GM21528 (cell line): Measurements from ENCODE around the gene LARP1B.
A peak's percentile ranks its signal among the peaks of the same experiment; 100 is the strongest.
"Not testable (repeated sequence)": the region's sequence is repeated elsewhere in the genome, so short reads cannot be mapped to it uniquely, and the experiment has no call there.

Experiments used
- ATAC-seq: cut with Tn5 transposase; IDR thresholded peaks from one replicate; pipeline ENCODE4 v1.9.1; 2021; ENCODE audit warnings: mild to moderate bottlenecking, moderate library complexity; ENCODE audit not compliant: unreplicated experiment, low FRiP score

The LARP1B gene

GRCh38 chr4:128134925-128135324, 73.8 kb downstream of the LARP1B start:
- ATAC-seq = no peak

DNA sequence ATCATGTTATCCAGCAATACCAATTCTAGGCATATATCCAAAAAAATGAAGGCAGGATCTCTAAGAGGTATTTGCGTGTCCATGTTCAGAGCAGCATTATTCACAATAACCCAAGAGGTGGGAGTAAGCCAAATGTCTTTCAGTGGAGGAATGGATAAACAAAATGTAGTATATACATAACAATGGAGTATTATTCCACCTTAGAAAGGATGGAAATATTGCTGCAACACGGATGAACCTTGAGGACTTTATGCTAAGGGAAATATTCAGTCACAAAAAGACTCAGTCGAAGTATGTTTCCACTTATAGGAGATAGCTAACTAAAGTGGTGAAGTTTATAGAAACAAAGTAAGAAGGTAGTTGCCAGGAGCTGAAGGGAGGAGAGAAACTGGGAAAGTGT, 74.3 kb downstream of the LARP1B start:
- no peak for ATAC-seq

DNA sequence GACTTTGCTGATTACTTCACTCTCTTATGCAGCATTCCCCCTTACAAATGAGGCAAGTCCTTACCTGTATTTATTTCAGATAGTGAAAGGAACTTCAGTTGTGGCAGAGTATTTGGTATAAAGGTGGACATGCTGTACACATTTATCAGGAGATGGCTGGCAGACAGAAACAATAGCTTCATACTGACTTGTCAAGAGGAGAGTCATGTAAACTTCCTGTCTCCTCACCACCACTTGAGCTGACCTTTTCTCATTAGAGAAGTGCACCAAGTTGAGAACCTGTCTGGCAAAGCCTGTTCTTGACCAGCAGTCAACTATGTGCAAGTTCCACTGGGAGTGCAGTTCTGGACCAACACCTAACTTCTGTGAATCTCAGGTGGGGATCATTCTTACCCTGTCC, 80.8 kb downstream of the LARP1B start:
- ATAC-seq = no peak

DNA sequence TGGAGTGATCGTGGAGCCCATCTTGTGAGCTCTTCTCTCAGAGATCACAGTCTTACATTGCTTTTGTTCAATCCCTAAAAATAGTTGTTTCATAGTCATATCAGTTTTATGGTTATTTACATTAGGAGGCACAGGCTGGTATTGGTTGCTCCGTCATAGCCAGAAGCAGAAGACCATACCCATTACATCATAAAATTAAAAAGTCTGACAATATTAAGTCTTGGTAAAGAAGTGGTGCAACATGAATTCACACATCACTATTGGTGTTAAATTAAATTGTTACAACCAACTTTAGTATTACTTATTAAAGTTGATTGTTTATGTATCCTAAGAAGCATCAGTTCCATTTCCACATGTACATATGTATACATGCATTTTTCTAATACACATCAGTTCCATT, 84.6 kb downstream of the LARP1B start:
- no peak for ATAC-seq

- ATAC-seq = no peak
Observed at GRCh38 chr4:128153800-128154199, 92.7 kb downstream of the LARP1B start.

- no peak for ATAC-seq
Observed at GRCh38 chr4:128155231-128155855, 94.2 kb downstream of the LARP1B start.

DNA sequence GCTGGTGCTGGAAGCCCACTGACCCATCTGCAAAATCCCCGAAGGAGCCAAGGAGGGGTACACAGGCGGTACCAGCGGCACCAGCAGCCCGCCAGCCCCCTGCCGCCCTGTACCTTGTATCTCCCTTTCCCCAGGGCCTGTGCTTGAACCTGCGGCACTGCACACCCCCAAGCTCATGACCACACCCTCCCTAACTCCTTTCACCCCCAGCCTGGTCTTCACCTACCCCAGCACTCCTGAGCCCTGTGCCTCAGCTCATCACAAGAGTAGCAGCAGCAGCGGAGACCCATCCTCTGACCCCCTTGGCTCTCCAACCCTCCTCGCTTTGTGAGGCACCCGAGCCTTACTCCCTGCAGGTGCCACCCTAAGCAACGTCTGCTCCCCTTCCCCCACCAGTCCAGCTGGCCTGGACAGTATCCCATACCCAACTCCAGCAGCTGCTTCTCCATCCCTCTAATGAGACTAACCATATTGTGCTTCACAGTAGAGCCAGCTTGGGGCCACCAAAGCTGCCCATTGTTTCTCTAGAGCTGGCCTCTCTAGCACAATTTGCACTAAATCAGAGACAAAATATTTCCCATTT, 94.9 kb downstream of the LARP1B start:
- no peak for ATAC-seq

GRCh38 chr4:128156472-128156871, 95.4 kb downstream of the LARP1B start:
- ATAC-seq = not testable (repeated sequence)

- no peak for ATAC-seq
Observed at GRCh38 chr4:128158894-128159293, 97.8 kb downstream of the LARP1B start.

DNA sequence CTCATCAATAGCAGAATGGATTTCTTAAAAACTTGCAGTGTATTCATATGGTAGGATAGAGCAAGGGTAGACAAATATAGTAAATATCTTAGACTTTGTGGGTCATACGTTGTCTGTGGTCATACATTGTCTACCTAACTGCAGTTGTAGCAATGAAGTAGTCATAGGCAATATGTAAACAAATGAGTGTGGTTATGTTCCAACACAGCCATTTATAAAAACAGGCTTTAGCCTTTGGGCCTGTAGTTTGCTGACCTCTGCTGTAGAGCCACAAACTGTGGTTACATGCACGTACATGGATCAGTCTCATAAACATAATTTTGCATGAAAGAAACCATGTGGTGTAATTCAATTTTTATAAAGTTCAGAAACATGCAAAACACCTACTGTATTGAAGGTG, 98.9 kb downstream of the LARP1B start:
- no peak for ATAC-seq

DNA sequence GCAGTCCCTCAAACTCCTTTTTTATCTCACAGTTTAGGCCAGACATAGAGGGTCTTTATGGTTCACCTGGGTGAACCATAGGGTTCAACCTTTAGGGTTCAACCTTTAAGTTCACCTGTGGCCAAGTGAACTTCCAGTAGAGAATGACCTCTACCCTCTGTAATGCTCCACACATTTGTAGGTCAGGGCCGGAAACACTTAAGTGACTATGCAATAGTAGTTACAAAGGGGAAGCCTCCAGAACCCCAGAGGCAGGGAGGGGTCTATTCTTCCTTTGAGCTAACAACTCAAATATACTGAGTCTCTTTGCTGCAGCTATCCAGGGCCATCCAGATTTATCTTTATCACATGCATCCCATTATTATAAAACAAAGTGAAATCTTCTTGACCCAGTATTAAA, 100.0 kb downstream of the LARP1B start:
- no peak for ATAC-seq

DNA sequence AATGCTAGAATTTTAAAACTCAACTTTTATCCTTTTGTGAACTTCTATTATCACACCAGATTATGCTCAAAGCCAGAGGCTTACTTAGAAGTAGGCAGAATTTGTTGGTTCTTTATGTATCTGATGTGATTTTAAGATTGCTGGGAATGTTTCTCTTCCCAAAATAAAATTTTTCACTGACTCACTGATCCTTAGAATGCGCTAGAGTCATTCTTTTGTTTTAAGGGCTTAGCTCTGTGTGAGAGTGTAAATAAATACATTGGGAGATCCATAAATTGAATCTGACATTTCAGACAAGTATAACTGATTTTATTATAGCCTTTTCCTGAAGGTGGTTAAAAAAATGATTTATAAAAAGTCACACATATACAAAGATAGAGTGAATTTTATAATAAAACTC, 101.3 kb downstream of the LARP1B start:
- ATAC-seq = no peak

- no peak for ATAC-seq
Observed at GRCh38 chr4:128163177-128164117, 102.3 kb downstream of the LARP1B start.

GRCh38 chr4:128166982-128167381, 105.9 kb downstream of the LARP1B start:
- no peak for ATAC-seq

- ATAC-seq = no peak
Observed at GRCh38 chr4:128168701-128169100, 107.6 kb downstream of the LARP1B start.

GRCh38 chr4:128169245-128169644, 108.1 kb downstream of the LARP1B start:
- ATAC-seq = no peak

GRCh38 chr4:128176643-128177042, 115.5 kb downstream of the LARP1B start:
- no peak for ATAC-seq

DNA sequence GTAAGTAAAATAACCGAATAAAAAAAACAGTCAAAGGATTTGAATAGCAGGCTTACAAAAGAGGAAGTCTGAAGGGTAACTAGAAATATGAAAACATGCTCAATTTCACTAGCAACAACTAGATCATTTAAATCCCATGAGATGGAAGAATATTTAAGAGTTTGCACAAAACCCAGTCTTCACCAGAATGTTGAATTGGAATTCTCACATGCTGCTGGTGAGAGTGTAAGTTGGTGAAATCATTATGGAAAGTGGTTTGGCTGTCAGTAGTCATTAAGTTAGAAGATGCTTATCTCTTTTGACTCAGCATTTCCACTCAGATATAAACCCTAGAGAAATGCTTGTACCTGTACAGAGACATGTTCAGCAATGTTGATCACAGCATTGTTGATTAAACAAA, 116.4 kb downstream of the LARP1B start:
- no peak for ATAC-seq

GRCh38 chr4:128186623-128187022, 125.5 kb downstream of the LARP1B start:
- no peak for ATAC-seq

DNA sequence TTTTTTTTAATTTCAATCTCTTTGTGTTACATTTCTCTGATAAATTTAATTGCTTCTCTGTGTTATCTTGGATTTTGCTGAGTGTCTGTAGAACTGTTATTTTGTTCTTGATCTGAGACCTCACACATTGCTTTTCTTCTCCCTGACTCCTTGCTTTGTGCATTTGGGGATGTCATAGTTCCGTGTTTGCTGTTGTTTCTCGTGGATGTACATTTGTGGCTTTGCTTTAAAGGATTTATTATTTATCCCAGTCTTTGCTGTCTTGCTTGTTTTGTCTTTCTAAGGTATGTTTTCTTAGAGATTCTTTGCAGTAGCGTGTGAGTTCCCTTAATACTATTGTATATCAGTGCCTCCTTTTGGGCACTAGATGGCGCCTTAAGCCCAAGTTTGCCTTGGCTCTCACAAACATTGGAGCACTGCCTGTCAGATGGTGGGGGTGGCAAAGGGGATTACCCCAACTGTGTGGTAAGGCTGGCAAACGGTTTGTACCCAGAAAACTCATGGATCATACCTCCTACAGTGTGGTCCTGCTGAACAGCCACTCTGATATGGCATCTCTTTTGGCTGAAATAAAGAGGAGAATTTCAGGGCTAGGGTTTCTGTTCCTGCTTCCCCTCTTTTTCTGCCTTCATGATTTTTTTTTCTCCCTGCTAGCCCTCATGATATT, 130.1 kb downstream of the LARP1B start:
- peak; percentile 97 for ATAC-seq
